A172 (cell line): ENCODE results near the gene DQX1. TPM values are rescaled to one million over a fixed set of nuclear protein-coding genes. Genes with fewer than 3 reads are reported as not detected.

Experiments used
- DNase-seq: peaks from one replicate; pipeline ENCODE4 v3.0.0-alpha.2; 2015; ENCODE audit warnings: low spot score
- total RNA-seq: library from RNA; depleted of rRNA; stranded (reverse); fragments of >200 nt; shearing (Covaris generic); gene quantifications from 2 replicates; pipeline ENCODE4 v1.2.3, GENCODE V29; 2014

The DQX1 gene
- total RNA-seq, 1 experiment from 2014 or later: not detected

- peak; percentile 41 for DNase-seq
Measured at GRCh38 chr2:74554820-74555531, 28.9 kb upstream of the DQX1 start.

- DNase-seq: peak; percentile 75
Measured at GRCh38 chr2:74553892-74554819, 28.1 kb upstream of the DQX1 start, which contains the start of the genes DOK1 and LOXL3. TSS of gene DOK1 (plus strand) at chr2:74554720. CDS start at chr2:74554755, 35 bp downstream. TSS of gene LOXL3 (minus strand) at chr2:74553942. CDS start at chr2:74552634, 1,308 bp downstream.

- no peak for DNase-seq
Measured at GRCh38 chr2:74552914-74553811, 27.1 kb upstream of the DQX1 start.

GRCh38 chr2:74551942-74552913, 26.2 kb upstream of the DQX1 start:
- no peak for DNase-seq

GRCh38 chr2:74551530-74551929, 25.5 kb upstream of the DQX1 start:
- no peak for DNase-seq

GRCh38 chr2:74550231-74550630, 24.2 kb upstream of the DQX1 start:
- no peak for DNase-seq

- no peak for DNase-seq
Measured at GRCh38 chr2:74548900-74549826, 23.1 kb upstream of the DQX1 start.

GRCh38 chr2:74548285-74548899, 22.4 kb upstream of the DQX1 start:
- no peak for DNase-seq

GRCh38 chr2:74546004-74546403, 20.0 kb upstream of the DQX1 start:
- no peak for DNase-seq

GRCh38 chr2:74544634-74545033, 18.6 kb upstream of the DQX1 start:
- no peak for DNase-seq

GRCh38 chr2:74542978-74543377, 16.9 kb upstream of the DQX1 start:
- DNase-seq: no peak

GRCh38 chr2:74540291-74540690, 14.3 kb upstream of the DQX1 start:
- no peak for DNase-seq

GRCh38 chr2:74538881-74539339, 12.9 kb upstream of the DQX1 start:
- DNase-seq: no peak

- no peak for DNase-seq
Measured at GRCh38 chr2:74537140-74537539, 11.1 kb upstream of the DQX1 start.

- DNase-seq: no peak
Measured at GRCh38 chr2:74536166-74536950, 10.3 kb upstream of the DQX1 start.

GRCh38 chr2:74535440-74535965, 9.5 kb upstream of the DQX1 start:
- no peak for DNase-seq

- no peak for DNase-seq
Measured at GRCh38 chr2:74534411-74534810, 8.4 kb upstream of the DQX1 start.

- DNase-seq: no peak
Measured at GRCh38 chr2:74533464-74533863, 7.4 kb upstream of the DQX1 start.
